Heart right ventricle (tissue), 16 donors: ENCODE results near the gene TJP1. TPM values are rescaled to one million over a fixed set of nuclear protein-coding genes. Genes with fewer than 3 reads are reported as not detected.
A peak's percentile ranks its signal among the peaks of the same experiment; 100 is the strongest.

Experiments
- ATAC-seq, 8 donors: fragments of 200-7000 bp; cut with Tn5 transposase; one replicate each; pipeline ENCODE4 v1.9.1; 2020; ENCODE audit warnings: mild to moderate bottlenecking in 8 of 8, moderate library complexity in 8 of 8, moderate number of reproducible peaks in 1 of 8
- DNase-seq, 2 donors: peaks; one replicate each; pipeline ENCODE4 v3.0.0-alpha.2; 2020
- H3K27ac ChIP-seq, 10 donors: fragments of 200-600 bp; sonication (generic) in 2 of 10; one replicate each; pipeline versions ENCODE4 v1.5.0 to v1.8.0; 2020 to 2022; ENCODE audit warnings: mild to moderate bottlenecking in 3 of 10
- H3K27me3 ChIP-seq, 7 donors: fragments of 200-600 bp; one replicate each; pipeline ENCODE4 v1.8.0; 2021 to 2022; ENCODE audit warnings: mild to moderate bottlenecking in 2 of 7
- H3K36me3 ChIP-seq, 9 donors: fragments of 200-600 bp; sonication (generic) in 1 of 9; one replicate each; pipeline versions ENCODE4 v1.5.0 to v1.8.0; 2020 to 2022; ENCODE audit warnings: mild to moderate bottlenecking in 2 of 9
- H3K4me1 ChIP-seq, 9 donors: fragments of 200-600 bp; sonication (generic) in 1 of 9; one replicate each; pipeline versions ENCODE4 v1.5.0 to v1.8.0; 2020 to 2022; ENCODE audit warnings: mild to moderate bottlenecking in 4 of 9
- H3K4me3 ChIP-seq, 10 donors: fragments of 200-600 bp; sonication (generic) in 2 of 10; one replicate each; pipeline versions ENCODE4 v1.5.0 to v1.8.0; 2020 to 2022; ENCODE audit warnings: mild to moderate bottlenecking in 7 of 10, moderate library complexity in 2 of 10
- H3K9me3 ChIP-seq, 11 donors: fragments of 200-600 bp in 10 of 11; sonication (generic) in 2 of 11; one replicate each; pipeline versions ENCODE4 v1.5.0 to v1.8.0; 2013 to 2022; ENCODE audit warnings: mild to moderate bottlenecking in 2 of 11, control low read depth in 1 of 11, moderate library complexity in 1 of 11
- CTCF ChIP-seq, 9 donors: fragments of 200-600 bp; sonication (generic) in 2 of 9; IDR thresholded peaks; one replicate each; pipeline versions ENCODE4 v1.5.0 to v1.8.0; 2021 to 2022; ENCODE audit warnings: antibody characterized with exemption in 9 of 9, mild to moderate bottlenecking in 5 of 9, moderate library complexity in 1 of 9
- WGBS, 2 donors: extraction: QIAGEN DNeasy Blood & Tissue Kit; methylation state at CpG; one replicate each; pipeline ENCODE4 v1.1.7; 2013; ENCODE audit warnings: inconsistent platforms in 1 of 2; 5-methylcytosine and 5-hydroxymethylcytosine counted together
- intact Hi-C, 10 donors: fragments of 100-400 bp; cut with DNase I; formaldehyde crosslinking; loops; one replicate each; pipeline versions ENCODE4 v1.11.1 to v1.14.2; 2022
- polyA plus RNA-seq, 2 donors: library from polyadenylated mRNA; stranded (reverse); fragments of 200-250 nt; gene quantifications; one replicate each; pipeline ENCODE4 v1.2.3, GENCODE V29; 2013
- total RNA-seq, 10 donors: library from RNA; stranded (reverse); fragmentation: NEBNext Ultra II Directional in 3 of 10; extraction: Animal tissue kit (Norgen Biotek cat#: 25700) in 3 of 10; gene quantifications; one replicate each; pipeline versions ENCODE4 v1.2.1 to v1.2.4, GENCODE V29; 2021 to 2023
- donor health status: Arrhythmogenic right ventricular cardiomyopathy.
- donor health status: ischemic (EF 13 %, LVEDD 7.1; RV severe dilation, severe dysfunction).
- donor health status: healthy with polysubstance abuse.
- donor health status: DM: no; HTN: yes; CAD: no.
- donor health status: DM: no; HTN: no; CAD: no.
- donor health status: ischemic (EF 25% LVEDD 6.9; RV normal size, moderate dysfunction).
- donor health status: ischemic (EF 25% LVEDD 5.7; RV mildly dilated, moderate dysfunction).
- donor health status: healthy.
- donor health status: DM: yes; HTN: yes; CAD: no.
- donor health status: Ischemic cardiomyopathy.
- donor health status: ischemic (EF 35%, LVEDD 5.7; RV mildly dilated, moderate dysfunction).
- donor health status: nonischemic (EF 11% LVEDD 7.7; RV severe dilation, severe dysfunction).
- donor health status: DM: yes; HTN: yes; CAD: no.
- donor health status: PGD.
- donor health status: ischemic (EF 29% LVEDD 5.4; RV normal size, mild dysfunction).
- donor health status: nonischemic (EF 23%, LVEDD 6.1; RV moderate dilation, normal function).

TJP1 gene
- total and polyA plus RNA-seq, 12 donors = 22.8 to 166 (median 118) TPM

- DNase-seq (no peak), ATAC-seq (no peak)
- Histone ChIP-seq H3K9me3 (no peaks in the 10 kb centered on the region), H3K4me3 (no peak overlapping the region), H3K4me1 (peaks cover 0 to 14% (median 4%) of the 10 kb centered on the region in 9 donors), H3K27ac (no peak overlapping the region), H3K36me3 (peaks cover 0 to 81% (median 30%) of the 10 kb centered on the region in 9 donors), H3K27me3 (no peaks in the 10 kb centered on the region)
- intact Hi-C loops = loop anchor here in 2 of 10 donors (10.0 kb wide), 2 partner anchors 181 to 191 kb away; no protein-coding TSS in a partner anchor
- 93 to 95% methylated on average over 3 of the region's 3 CpGs for WGBS, 2 donors
- TF ChIP-seq CTCF (IDR thresholded peaks at IDR 0.05) = no peak
Measured at GRCh38 chr15:29743475-29743874, 78.8 kb downstream of the TJP1 start.

- DNase-seq = no peak
- no peak overlapping the region for H3K27ac ChIP-seq
- no peak for ATAC-seq
- peaks cover 0 to 94% (median 44%) of the 10 kb centered on the region in 9 donors for H3K36me3 ChIP-seq
- H3K4me3 ChIP-seq = no peak overlapping the region
- intact Hi-C loops = loop anchor here in 2 of 10 donors (10.0 kb wide), 2 partner anchors 184 to 194 kb away; no protein-coding TSS in a partner anchor
- 91 to 97% methylated on average over 1 of the region's 1 CpG for WGBS, 2 donors
- peaks cover 0 to 28% (median 12%) of the 10 kb centered on the region in 9 donors for H3K4me1 ChIP-seq
- peak in 4 of 9 donors; percentile 9 to 26 (median 13) for TF ChIP-seq CTCF (IDR thresholded peaks at IDR 0.05)
- H3K9me3 ChIP-seq = no peaks in the 10 kb centered on the region
- H3K27me3 ChIP-seq = no peaks in the 10 kb centered on the region
Measured at GRCh38 chr15:29740692-29741311, 81.5 kb downstream of the TJP1 start.

- no peak overlapping the region for H3K4me3 ChIP-seq
- intact Hi-C loops = no loop called here
- H3K4me1 ChIP-seq = peaks cover 0 to 40% (median 17%) of the 10 kb centered on the region in 9 donors
- ATAC-seq (peak; percentile 25 to 96 (median 86)), DNase-seq (peak in 1 of 2 donors; percentile 15)
- no peak for TF ChIP-seq CTCF (IDR thresholded peaks at IDR 0.05)
- H3K27ac ChIP-seq = peak overlapping the region in 6 of 10 donors; percentile 4 to 54 (median 35)
- no peaks in the 10 kb centered on the region for H3K9me3 ChIP-seq
- WGBS, 2 donors = 61 to 64% methylated on average over 2 of the region's 2 CpGs
- peaks cover 0 to 100% (median 56%) of the 10 kb centered on the region in 9 donors for H3K36me3 ChIP-seq
- H3K27me3 ChIP-seq = no peaks in the 10 kb centered on the region
Measured at GRCh38 chr15:29736744-29737020, 85.6 kb downstream of the TJP1 start.

- peaks cover 0 to 100% (median 51%) of the 10 kb centered on the region in 9 donors for H3K36me3 ChIP-seq
- DNase-seq (no peak), ATAC-seq (peak in 5 of 8 donors; percentile 23 to 50 (median 35))
- H3K9me3 ChIP-seq = no peaks in the 10 kb centered on the region
- no peaks in the 10 kb centered on the region for H3K27me3 ChIP-seq
- peaks cover 0 to 40% (median 17%) of the 10 kb centered on the region in 9 donors for H3K4me1 ChIP-seq
- 53 to 65% methylated on average over 3 of the region's 3 CpGs for WGBS, 2 donors
- H3K27ac ChIP-seq = peak overlapping the region in 5 of 10 donors; percentile 4 to 54 (median 48)
- intact Hi-C loops = no loop called here
- H3K4me3 ChIP-seq = no peak overlapping the region
- TF ChIP-seq CTCF (IDR thresholded peaks at IDR 0.05) = no peak
Measured at GRCh38 chr15:29736012-29736743, 86.1 kb downstream of the TJP1 start.
